Activated naive CD8-positive, alpha-beta T cell treated with anti-CD3 and anti-CD28 coated beads, Interleukin-2, amount 50 U/mL, for 16 hours (primary cell): ENCODE results near the gene LYRM1.
"Not testable (repeated sequence)": the region's sequence is repeated elsewhere in the genome, so short reads cannot be mapped to it uniquely, and the experiment has no call there.

Experiments
- DNase-seq: peaks from one replicate; pipeline ENCODE4 v3.0.0-alpha.2; 2020; ENCODE audit warnings: low read depth, low spot score

LYRM1 gene

GRCh38 chr16:20901436-20902112, 1.0 kb downstream of the LYRM1 start:
- no peak for DNase-seq

GRCh38 chr16:20902426-20902825, 1.9 kb downstream of the LYRM1 start:
- DNase-seq = no peak

GRCh38 chr16:20903116-20903898, 2.7 kb downstream of the LYRM1 start:
- no peak for DNase-seq

- no peak for DNase-seq
Observed at GRCh38 chr16:20903899-20904506, 3.4 kb downstream of the LYRM1 start.

- no peak for DNase-seq
Observed at GRCh38 chr16:20904507-20905081, 4.0 kb downstream of the LYRM1 start.

GRCh38 chr16:20905576-20905975, 5.0 kb downstream of the LYRM1 start:
- DNase-seq = no peak

GRCh38 chr16:20906341-20907255, 6.0 kb downstream of the LYRM1 start:
- no peak for DNase-seq

- DNase-seq = no peak
Observed at GRCh38 chr16:20910781-20911321, 10.3 kb downstream of the LYRM1 start.

GRCh38 chr16:20911361-20911760, 10.8 kb downstream of the LYRM1 start:
- no peak for DNase-seq

GRCh38 chr16:20916289-20916688, 15.7 kb downstream of the LYRM1 start:
- DNase-seq = no peak

GRCh38 chr16:20916942-20917341, 16.4 kb downstream of the LYRM1 start:
- no peak for DNase-seq

- DNase-seq = no peak
Observed at GRCh38 chr16:20918486-20919239, 18.1 kb downstream of the LYRM1 start.

- DNase-seq = no peak
Observed at GRCh38 chr16:20920091-20920490, 19.5 kb downstream of the LYRM1 start.

GRCh38 chr16:20920799-20921198, 20.2 kb downstream of the LYRM1 start:
- no peak for DNase-seq

- DNase-seq = no peak
Observed at GRCh38 chr16:20923876-20924275, 23.3 kb downstream of the LYRM1 start.

GRCh38 chr16:20925751-20926150, 25.2 kb downstream of the LYRM1 start:
- no peak for DNase-seq

- DNase-seq = no peak
Observed at GRCh38 chr16:20928774-20929411, 28.3 kb downstream of the LYRM1 start.

GRCh38 chr16:20929676-20930364, 29.2 kb downstream of the LYRM1 start:
- not testable (repeated sequence) for DNase-seq

- no peak for DNase-seq
Observed at GRCh38 chr16:20930365-20930690, 29.8 kb downstream of the LYRM1 start.
